ENCODE measurements around the gene NANOS2. TPM values are rescaled to one million over a fixed set of nuclear protein-coding genes. Genes with fewer than 3 reads are reported as not detected.

NANOS2 gene
- total and polyA plus RNA-seq, 2 of the 13 experiments (the other 11 are each of a cell fraction or from before 2014, with no cell fraction given), result not detected

GRCh38 chr19:45901432-45901911 lies 13.1 kb downstream of the NANOS2 start (continued):
- TF ChIP-seq TRAFD1 (CRISPR knock-in tag; IDR thresholded peaks at IDR 0.05; ENCODE audit: borderline replicate concordance) (no peak), KDM6A (CRISPR knock-in tag; IDR thresholded peaks at IDR 0.05; ENCODE audit: low read depth) (no peak), ATF7-NPFF (CRISPR knock-in tag; IDR thresholded peaks at IDR 0.05; ENCODE audit: low read depth) (no peak), ZFP36L1 (CRISPR knock-in tag; IDR thresholded peaks at IDR 0.05) (no peak), THYN1 (CRISPR knock-in tag; IDR thresholded peaks at IDR 0.05; ENCODE audit: borderline replicate concordance, low read depth) (no peak), MIXL1 (CRISPR knock-in tag; IDR thresholded peaks at IDR 0.05) (no peak), ZSCAN25 (CRISPR knock-in tag; IDR thresholded peaks at IDR 0.05) (no peak), ZNF609 (CRISPR knock-in tag; IDR thresholded peaks at IDR 0.05; ENCODE audit: borderline replicate concordance) (no peak), CCAR2 (optimal IDR thresholded peaks at IDR 0.05; ENCODE audit: low read depth, low read length) (no peak), JUNB (CRISPR knock-in tag; IDR thresholded peaks at IDR 0.05; ENCODE audit: borderline replicate concordance) (no peak), MYC (CRISPR knock-in tag; IDR thresholded peaks at IDR 0.05; ENCODE audit: borderline replicate concordance) (0 out of 2 replicates have a peak, but pooled peaks have one; percentile 8), AHR (CRISPR knock-in tag; IDR thresholded peaks at IDR 0.05) (no peak), ZNF614 (CRISPR knock-in tag; IDR thresholded peaks at IDR 0.05; ENCODE audit: borderline replicate concordance) (no peak), FOXO1 (CRISPR knock-in tag; IDR thresholded peaks at IDR 0.05) (no peak), ZNF207 (IDR thresholded peaks at IDR 0.05; ENCODE audit: borderline replicate concordance) (no peak), SPEN (CRISPR knock-in tag; IDR thresholded peaks at IDR 0.05; ENCODE audit: low read depth) (no peak; the same call in 1 of the 2 replicates), SIX4 (CRISPR knock-in tag; IDR thresholded peaks at IDR 0.05) (no peak), STAG1 (CRISPR knock-in tag; IDR thresholded peaks at IDR 0.05) (no peak), MTA3 (CRISPR knock-in tag; IDR thresholded peaks at IDR 0.05) (no peak), ZBTB7A (CRISPR knock-in tag; IDR thresholded peaks at IDR 0.05) (peak; percentile 77; the same call in 1 of the 2 replicates), ZNF816 (CRISPR knock-in tag; IDR thresholded peaks at IDR 0.05; ENCODE audit: borderline replicate concordance) (no peak), RXRA (CRISPR knock-in tag; IDR thresholded peaks at IDR 0.05) (no peak), TCF12 (IDR thresholded peaks at IDR 0.05) (no peak), TCF12 (CRISPR knock-in tag; IDR thresholded peaks at IDR 0.05) (no peak), PCBP2 (optimal IDR thresholded peaks at IDR 0.05; ENCODE audit: low read depth, low read length, poor library complexity, severe bottlenecking) (no peak), ZNF652 (CRISPR knock-in tag; IDR thresholded peaks at IDR 0.05; ENCODE audit: borderline replicate concordance, low read depth) (no peak), FOXK2 (IDR thresholded peaks at IDR 0.05) (no peak)

Data from HepG2 (cell line).